Measurements from ENCODE around the gene CHCHD3. TPM values are rescaled to one million over a fixed set of nuclear protein-coding genes. Genes with fewer than 3 reads are reported as not detected.
A peak's percentile ranks its signal among the peaks of the same experiment; 100 is the strongest.

Gene CHCHD3
- total RNA-seq, 1 donor from 2014 or later = 75.5 TPM

GRCh38 chr7:132739271-132739955, 342.5 kb downstream of the CHCHD3 start:
- no peak overlapping the region for H3K4me3 ChIP-seq (ENCODE audit: low read depth, low read length)
- DNase-seq (ENCODE audit: low read depth) = no peak
- TF ChIP-seq CTCF (conservative IDR thresholded peaks at IDR 0.05; ENCODE audit: low read depth, low read length) = no peak

- DNase-seq (ENCODE audit: low read depth) = peak; percentile 57
- no peak overlapping the region for H3K4me3 ChIP-seq (ENCODE audit: low read depth, low read length)
- no peak for TF ChIP-seq CTCF (conservative IDR thresholded peaks at IDR 0.05; ENCODE audit: low read depth, low read length)
Observed at GRCh38 chr7:132738254-132738653, 343.6 kb downstream of the CHCHD3 start.

GRCh38 chr7:132735476-132735875, 346.4 kb downstream of the CHCHD3 start:
- no peak for DNase-seq (ENCODE audit: low read depth)
- TF ChIP-seq CTCF (conservative IDR thresholded peaks at IDR 0.05; ENCODE audit: low read depth, low read length) = no peak

More at GRCh38 chr7:132735476-132735875, 346.4 kb downstream of the CHCHD3 start:
- H3K4me3 ChIP-seq (ENCODE audit: low read depth, low read length) = no peak overlapping the region

Other genes with a start within 250 kb of the CHCHD3 start
- gene EXOC4, start 171.0 kb upstream of the CHCHD3 start, total RNA-seq = 27.1 and 41.3 TPM in 2 replicates